H54 (cell line): ENCODE data around the gene RNF5.
"Not testable (repeated sequence)": the region's sequence is repeated elsewhere in the genome, so short reads cannot be mapped to it uniquely, and the experiment has no call there.

Source experiments
- DNase-seq: peaks from one replicate; pipeline ENCODE4 v3.0.0; 2011; ENCODE audit warnings: low spot score, mixed read lengths; ENCODE audit not compliant: insufficient read length
- FAIRE-seq: peaks from 3 replicates; lab custom pipeline; 2011; peaks lifted over from hg19 to GRCh38; lab: Jason Lieb, UNC
- POLR2A ChIP-seq: IDR thresholded peaks from 2 replicates; pipeline ENCODE4 v1.6.1; 2011; ENCODE audit warnings: low read depth, mild to moderate bottlenecking, low read length

RNF5 gene

DNA sequence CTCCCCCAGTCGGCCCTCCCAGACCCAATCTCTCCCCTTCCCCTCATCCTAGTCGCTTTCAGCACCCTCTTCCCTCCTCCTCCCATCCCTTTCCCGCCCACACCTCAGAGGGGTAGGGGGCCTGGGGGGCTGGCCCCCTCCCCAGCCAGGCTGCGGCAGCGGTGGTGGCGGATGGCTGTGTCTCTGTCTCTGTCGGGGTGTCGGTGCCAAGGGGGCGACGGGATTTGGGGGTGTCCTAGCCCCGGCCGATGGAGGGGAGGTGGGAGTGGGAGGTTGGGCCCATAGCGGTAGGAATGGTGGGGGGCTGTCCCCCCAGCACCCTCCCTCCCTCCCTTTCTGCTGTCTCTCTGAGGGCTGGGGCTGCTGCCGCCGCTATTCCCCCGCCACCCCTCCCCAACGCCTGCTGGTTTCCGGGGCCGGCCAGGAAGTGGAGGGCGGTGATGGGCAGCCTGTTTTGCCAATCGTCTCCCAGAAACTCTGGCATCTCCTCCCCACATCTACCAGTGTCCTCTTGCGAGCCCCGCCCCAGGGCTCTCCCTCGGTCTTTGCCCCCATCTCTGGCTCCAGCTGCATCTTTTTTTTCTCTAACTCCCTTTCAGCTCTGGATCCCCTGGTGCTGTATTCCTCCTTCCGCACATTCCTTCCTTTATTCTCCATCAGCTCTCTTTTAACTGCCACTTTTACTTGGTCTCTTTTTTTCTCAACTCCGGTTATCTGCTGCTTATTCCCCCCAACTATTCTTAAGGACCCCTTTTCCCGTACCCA is 2.3 kb upstream of the RNF5 start, which contains the start of gene AGPAT1:
AGPAT1 (minus strand) TSS at position 374 of the 765 bp plus-strand sequence. CDS start 4,588 bp downstream, outside the sequence.
- FAIRE-seq (no peak), DNase-seq (peak; percentile 97)
- peak; percentile 57; the same call in 1 of the 2 replicates for TF ChIP-seq POLR2A

DNA sequence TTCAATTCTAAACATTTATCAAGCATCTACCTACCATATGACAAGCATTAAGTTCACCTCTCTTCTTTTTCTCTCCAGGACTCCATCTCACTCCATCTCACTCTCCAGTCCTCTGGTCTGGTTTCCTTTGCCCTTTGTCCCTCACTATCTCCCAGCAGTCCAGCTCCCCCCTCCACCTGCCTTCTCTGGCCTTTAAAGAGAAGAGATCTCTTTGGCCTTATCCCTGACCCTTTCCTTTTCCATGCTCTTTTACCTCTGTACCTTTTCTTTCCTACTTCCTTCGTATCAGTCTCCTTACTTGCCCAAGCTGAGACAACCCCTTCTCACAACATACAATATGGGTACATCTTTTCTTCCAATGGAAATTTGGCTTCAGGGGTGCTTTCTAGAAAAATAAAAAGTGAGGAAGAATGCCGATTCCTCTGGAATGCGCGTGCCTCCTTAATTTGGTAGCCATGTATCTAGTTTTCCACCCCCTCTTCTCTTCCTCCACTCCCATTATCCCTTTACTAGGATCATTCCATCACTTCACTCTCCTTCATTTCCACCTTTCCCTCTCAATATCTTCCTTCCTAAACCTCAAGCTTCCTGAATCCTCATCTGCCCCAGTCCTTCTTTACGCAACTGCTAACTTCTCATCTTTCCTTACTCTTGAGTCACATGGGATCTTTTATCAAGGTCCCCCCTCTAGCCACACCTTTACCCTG is 1.6 kb upstream of the RNF5 start:
- DNase-seq, result no peak
- no peak for FAIRE-seq
- TF ChIP-seq POLR2A, result no peak

DNA sequence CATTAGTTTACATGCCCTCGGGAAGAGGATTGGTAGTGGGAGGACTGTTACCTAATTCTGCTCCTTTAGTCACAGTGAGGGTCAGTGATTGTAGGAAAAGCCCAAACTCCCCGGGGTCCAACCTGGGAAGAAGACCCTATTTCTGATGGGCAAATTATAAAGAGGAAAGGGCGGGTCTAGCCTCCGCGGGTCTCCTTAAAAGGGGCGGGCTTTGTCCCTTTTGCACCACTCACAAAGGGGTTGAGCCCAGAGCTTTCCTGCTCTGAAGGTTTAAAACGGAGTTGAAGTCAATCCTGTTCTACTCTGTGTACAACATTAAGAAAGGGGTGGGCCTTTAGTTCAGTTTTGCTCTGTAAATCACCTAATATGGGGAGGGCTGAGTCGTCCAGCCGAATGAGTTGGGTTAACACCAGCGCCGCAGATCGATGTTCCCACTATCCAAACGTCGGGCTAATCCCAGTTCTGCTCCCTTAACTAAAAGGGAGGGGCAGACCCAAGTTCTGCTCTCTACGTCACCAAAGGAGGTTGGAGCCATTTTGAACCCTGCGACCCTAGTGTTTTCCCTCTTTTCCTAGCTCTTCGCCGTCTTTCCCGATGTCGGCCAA is 920 bp upstream of the RNF5 start:
- DNase-seq, result no peak

DNA sequence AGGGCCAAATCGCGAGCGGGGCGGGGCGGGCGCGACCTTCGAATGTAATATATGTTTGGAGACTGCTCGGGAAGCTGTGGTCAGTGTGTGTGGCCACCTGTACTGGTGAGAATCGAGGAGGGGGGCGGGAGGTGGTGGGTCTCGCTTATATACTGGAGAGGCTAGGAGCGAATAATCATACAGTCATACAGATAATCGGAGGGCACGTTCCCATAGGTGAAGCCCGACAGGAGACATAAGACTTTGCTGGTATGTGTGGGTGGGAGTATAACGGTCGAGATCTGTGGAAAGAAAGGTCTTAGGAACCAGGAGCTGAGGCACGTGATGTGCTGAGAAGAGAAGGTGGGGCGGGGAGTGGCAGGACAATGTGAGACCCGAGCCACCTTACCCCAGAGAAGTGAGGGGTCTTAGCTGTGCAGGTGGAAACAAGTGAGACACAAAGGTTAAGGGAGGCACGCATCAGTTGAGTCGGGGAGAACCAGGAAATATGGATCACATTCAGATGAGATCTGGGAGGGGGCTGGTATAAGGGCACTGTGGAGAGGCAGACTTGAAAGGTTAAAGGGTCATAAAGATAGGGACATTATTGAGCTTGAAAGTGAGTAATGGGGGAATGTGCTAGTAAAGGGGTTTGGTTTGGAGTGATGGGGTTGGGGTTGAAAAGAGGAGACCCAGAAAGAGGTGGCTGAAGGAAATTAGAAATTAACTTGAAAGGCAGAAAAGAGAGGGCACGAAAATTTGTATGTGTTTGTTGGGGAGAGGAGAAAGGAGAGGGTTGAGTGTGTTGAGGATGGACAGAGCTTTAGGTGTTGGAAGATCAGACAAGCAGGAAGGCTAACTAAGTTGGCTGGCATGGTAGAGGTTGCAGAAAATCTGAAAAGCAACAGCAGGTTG is 589 bp downstream of the RNF5 start:
- FAIRE-seq (no peak), DNase-seq (no peak)
- no peak for TF ChIP-seq POLR2A

More for the DNA sequence above, 920 bp upstream of the RNF5 start:
- FAIRE-seq, result no peak
- no peak for TF ChIP-seq POLR2A

DNA sequence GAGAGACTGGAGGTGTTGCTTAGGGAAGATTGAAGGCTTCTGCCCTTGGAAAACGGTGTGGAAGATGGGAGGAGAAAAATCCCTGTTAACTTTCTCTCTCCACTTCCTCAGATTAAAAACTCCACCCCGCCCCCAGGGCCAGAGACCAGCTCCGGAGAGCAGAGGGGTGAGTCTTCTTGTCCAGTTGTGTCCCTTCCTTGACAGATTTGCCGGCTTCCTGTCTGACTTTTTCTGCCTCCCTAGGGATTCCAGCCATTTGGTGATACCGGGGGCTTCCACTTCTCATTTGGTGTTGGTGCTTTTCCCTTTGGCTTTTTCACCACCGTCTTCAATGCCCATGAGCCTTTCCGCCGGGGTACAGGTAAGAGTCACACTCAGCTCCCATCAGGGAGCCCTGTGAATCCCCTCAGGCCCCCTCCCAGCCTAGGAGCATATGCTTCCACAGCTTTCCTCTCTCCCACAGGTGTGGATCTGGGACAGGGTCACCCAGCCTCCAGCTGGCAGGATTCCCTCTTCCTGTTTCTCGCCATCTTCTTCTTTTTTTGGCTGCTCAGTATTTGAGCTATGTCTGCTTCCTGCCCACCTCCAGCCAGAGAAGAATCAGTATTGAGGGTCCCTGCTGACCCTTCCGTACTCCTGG is 1.7 kb downstream of the RNF5 start:
- no peak for TF ChIP-seq POLR2A
- FAIRE-seq (no peak), DNase-seq (no peak)

DNA sequence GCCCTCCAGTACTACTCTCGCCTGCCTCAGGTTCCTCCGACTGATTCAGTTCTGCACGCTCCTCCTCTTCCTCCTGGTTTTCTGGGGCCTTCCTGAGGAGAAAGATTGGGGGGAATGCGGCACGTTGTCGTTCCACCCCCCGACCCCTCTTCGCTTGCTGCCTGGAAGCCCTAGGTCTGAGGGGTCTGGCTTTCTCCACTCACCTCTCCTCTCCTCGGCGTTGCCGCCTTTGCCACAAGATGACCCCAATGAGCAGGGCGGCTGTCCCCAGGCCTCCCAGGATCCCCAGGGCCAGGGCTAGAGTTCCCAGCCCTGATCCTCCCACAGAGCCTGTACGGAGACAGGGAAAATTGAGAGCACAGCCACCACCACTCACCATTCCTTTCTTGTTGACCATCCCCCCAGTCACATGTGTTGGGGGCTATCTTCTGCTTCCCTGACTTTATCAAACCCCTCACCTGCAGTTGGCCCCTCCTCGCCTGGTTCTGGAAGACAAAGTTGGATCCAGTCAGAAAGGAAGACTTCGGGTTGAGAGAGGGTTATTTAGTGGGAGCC is 3.0 kb downstream of the RNF5 start:
- no peak for FAIRE-seq
- TF ChIP-seq POLR2A, result no peak
- DNase-seq, result no peak

DNA sequence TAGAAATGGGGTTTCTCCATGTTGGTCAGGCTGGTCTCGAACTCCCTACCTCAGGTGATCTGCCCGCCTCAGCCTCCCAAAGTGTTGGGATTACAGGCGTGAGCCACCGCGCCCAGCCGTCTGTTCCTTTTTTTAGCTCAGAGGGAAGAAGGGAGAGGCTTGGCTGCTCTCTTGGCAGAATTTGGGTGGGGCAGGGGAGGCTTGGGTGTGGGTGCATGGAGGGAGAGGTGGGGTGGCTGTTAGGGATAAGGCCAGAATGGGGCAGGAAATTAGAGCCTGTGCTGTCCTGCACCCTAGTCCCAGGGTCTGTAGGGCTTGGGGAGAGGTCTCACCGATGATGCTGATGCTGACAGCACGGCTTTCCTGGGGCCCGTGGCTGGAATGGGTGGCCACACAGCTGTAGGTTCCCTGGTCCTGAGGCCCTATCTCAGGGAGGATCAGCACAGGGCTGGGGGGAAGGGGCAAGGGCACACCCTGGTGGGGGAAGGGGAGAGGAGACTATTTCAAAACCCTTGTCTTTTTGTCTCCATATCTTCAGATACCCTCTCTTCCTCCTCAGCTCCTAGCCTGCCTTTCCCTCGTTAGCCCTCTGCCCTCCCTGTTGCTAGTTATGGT is 3.8 kb downstream of the RNF5 start:
- DNase-seq, result no peak
- no peak for FAIRE-seq
- no peak for TF ChIP-seq POLR2A

DNA sequence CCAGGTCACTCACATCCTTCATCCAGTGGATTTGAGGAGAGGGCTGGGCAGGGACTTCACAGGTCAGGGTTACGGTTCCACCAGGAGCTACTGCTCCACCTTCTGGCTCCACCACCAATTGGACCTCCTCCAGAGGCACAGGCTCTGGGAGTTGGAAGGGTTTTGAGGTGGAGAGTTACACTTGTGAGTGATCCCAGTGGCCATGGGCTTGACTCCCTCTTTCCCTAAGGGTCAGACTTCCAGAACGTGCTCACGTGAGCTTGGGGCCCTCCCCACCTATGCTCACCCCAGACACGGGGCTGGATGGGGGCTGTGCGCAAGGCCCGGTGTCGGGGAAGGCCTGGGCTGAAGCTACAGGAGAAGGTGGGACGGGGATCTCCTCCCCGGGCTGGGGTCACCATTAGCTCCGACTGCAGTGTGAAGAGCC is 4.4 kb downstream of the RNF5 start:
- no peak for TF ChIP-seq POLR2A
- no peak for DNase-seq

DNA sequence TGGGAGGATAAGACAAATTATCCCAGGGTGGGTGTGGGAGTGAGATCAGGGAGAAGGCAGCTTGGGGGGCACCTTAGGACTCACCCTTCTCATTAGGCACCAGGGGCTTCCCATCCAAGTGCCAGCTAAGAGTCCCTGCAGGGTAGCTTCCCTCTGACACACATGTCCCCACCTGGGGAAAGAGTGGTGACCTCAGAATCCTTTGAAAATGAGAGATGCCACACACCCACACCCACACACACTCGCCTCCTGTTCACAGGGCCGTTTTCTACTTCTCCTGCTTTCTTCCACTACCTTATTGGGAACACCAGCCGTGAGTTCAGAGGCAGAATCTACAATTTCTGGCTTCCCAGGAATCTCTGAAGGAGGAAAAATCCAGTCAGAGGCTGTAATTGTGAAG is 4.8 kb downstream of the RNF5 start:
- no peak for FAIRE-seq
- no peak for DNase-seq
- TF ChIP-seq POLR2A, result no peak

More for the DNA sequence above, 4.4 kb downstream of the RNF5 start:
- FAIRE-seq, result no peak

DNA sequence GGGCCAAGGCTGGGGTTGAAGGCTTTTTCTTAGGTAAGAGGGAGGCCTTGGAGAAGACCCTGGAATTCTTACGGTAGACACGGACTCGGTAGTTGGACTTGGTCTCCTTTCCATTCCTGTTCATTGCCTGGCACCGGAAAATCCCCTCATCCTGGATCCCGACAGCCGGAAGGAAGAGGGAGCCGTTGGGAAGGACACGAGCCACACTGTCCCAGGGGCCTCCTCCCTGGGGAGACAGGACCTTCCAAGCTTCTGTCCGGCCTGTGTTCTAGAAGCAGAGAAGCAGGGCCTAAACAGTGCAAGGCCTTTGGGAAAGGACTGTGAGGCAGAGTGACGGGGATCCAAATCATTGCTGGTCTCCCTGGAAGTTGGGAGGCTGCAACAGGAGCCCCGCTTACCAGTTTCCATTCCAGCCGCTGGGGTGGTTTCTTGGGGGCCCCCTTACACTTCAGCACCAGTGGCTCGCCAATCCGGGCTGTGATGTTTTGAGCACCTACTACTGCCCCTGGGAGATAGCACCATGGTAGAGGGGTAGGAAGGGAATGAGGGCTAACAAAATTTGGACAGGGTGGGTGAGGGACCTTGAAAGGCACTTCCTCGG is 5.4 kb downstream of the RNF5 start:
- TF ChIP-seq POLR2A, result no peak
- no peak for DNase-seq
- no peak for FAIRE-seq

DNA sequence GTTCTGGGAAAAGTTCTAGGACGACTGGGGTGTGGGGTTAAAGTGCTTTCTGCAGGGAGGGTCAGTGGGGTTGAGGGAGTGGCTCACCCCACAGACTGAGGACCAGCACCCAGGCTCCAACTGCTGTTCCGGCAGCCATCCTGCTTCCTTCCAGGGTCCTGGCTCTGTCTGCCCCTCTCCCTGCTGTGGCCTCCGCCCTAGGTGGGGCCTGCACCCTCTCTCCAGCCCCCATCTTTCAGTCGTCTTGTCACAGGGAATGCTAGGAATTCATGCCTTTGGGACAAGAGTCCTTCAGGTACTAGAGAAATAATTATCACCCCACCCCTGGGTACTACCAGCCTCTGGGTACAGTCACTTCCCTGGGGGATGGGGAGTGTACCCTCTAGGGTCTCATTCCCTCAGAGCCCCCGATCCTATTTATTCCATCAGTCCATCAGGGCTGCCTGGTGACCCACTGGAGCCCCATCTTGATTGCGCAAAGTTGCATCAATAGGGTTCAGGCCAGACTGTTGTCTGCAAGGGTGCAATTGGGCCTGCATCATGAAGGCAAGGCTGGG is 6.0 kb downstream of the RNF5 start, which contains the start of gene AGER:
AGER (minus strand) TSS at position 170 of the 557 bp plus-strand sequence; CDS start at position 139, 31 bp downstream.
- FAIRE-seq (no peak), DNase-seq (no peak)
- TF ChIP-seq POLR2A, result no peak

DNA sequence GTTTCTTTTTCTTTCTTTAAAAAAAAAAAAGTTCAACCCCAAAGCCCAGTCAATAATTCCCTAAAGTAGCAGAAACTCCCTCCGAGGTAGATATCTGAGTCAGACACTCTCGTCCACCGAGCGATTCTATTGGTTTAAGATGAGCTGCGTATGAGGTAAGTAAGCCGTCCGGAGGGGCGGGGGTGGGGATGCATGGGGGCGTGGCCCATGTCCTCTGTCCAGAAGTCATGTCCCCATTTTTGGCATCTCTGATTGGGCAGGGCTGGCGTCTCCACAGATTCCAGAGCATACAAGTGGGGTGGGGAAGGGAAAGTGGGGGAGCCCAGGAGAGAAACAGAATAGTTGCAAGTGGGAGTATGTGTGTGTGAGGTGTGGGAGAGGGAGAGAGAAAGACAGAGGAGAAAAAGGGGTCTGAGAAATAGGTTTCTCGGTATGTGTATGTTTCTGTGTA is 7.5 kb downstream of the RNF5 start:
- not testable (repeated sequence) for FAIRE-seq
- DNase-seq, result peak; percentile 62

DNA sequence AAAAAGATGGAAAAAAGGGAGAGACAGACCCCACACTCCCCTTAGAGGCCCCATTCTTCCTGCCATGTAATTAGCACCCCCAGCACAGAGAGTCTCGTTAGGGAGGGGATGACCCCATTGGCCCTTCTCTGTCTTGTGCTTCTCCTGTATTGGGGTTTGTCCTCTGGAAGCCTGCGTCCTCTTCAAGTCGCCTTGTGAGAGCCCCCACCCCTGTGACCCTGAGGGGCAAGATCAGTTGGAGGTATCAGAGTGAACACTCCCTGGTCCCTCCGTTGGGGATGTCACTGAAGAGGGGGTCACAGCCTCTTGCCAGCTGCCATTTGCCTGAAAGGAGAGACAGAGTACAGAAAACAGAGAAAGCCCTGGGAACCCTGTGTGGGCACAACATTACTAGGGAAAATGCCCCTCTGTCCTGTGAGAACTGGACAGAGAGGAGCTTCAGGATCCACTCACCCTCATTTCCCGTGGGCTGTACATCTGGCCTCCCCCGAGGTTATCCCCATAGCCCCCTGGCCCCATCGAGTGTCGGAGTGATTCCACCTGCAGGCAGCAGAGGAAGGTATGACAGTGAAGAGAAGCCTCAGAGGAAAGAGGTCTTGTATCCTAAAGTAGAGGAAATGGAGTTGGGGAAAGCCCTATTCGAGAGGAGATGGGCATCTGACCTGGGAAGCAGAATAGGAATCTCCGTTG is 8.1 kb downstream of the RNF5 start:
- DNase-seq, FAIRE-seq: not testable (repeated sequence)
